Amniotic stem cell (primary cell): Measurements from ENCODE around the gene PDE9A.
"Not testable (repeated sequence)": the region's sequence is repeated elsewhere in the genome, so short reads cannot be mapped to it uniquely, and the experiment has no call there.

ENCODE experiments used
- DNase-seq: peaks from one replicate; lab custom pipeline; 2025; lab: John Stamatoyannopoulos, UW

The PDE9A gene

DNA sequence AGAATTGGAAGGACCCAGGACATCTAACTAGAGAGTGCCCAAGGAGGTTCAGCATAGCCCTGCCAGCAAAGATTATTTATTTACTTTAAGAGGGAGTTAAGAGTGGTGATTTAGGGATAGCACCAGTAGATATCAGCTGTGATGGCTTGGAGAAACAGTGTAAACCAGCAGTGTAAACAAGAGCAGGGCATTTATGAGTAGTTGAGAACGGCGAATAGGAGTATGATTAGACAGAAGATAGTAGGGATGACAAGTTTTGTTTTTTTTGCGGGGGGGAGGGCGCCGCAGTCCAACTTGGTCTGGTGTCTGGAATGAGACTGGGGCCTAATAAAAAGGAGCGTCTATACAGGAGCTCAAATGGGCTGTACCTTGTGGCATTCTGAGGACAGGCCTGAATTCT lies 148.2 kb downstream of the PDE9A start:
- DNase-seq = not testable (repeated sequence)

- DNase-seq = no peak
Measured at GRCh38 chr21:42806509-42807140, 153.2 kb downstream of the PDE9A start.

GRCh38 chr21:42807293-42807895 lies 154.0 kb downstream of the PDE9A start:
- DNase-seq = not testable (repeated sequence)

- DNase-seq = no peak
Measured at GRCh38 chr21:42807938-42808613, 154.7 kb downstream of the PDE9A start.

GRCh38 chr21:42809171-42809570 lies 155.8 kb downstream of the PDE9A start:
- no peak for DNase-seq

GRCh38 chr21:42809577-42810475 lies 156.4 kb downstream of the PDE9A start:
- DNase-seq = no peak

GRCh38 chr21:42811960-42812359 lies 158.5 kb downstream of the PDE9A start:
- DNase-seq = no peak

- DNase-seq = not testable (repeated sequence)
Measured at GRCh38 chr21:42812528-42813241, 159.3 kb downstream of the PDE9A start.

DNA sequence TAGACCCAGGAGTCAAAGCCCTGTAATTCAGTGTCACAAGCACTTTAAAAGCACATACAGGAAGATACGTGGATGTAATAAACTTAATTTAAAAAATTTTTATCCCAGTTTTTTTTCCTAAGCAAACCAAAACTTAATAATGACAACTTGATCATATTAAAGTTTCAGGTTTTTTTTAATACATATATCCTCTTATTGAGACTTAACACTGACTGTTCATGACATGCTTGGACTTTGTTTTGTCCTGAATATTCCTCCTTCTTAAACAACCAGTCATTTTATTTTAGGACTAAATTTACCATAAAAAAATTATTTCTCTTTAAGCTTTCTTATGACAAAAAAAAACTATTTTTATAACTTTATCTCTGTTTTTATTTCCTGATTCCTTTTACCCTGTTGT lies 161.8 kb downstream of the PDE9A start:
- DNase-seq = no peak

DNA sequence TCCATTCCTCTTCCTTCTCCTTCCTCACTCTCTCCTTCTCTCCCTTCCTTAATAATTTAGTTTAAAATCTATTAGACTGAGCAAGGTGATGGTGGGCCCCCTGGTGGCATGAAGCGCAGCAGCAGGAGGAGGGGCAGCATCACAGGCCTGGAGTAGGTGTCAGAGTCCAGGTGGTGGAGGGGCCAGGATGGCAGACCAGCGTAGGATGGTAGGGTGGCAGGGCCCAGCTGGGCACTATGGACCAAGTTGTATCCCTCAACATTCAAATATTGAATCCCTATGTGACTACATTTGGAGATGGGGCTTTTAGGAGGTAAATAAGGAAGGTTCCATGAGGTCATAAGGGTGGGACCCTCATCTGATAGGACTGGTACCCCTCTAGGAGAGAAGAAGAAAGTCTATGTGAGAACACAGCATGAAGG lies 164.9 kb downstream of the PDE9A start:
- DNase-seq = peak; percentile 39

DNA sequence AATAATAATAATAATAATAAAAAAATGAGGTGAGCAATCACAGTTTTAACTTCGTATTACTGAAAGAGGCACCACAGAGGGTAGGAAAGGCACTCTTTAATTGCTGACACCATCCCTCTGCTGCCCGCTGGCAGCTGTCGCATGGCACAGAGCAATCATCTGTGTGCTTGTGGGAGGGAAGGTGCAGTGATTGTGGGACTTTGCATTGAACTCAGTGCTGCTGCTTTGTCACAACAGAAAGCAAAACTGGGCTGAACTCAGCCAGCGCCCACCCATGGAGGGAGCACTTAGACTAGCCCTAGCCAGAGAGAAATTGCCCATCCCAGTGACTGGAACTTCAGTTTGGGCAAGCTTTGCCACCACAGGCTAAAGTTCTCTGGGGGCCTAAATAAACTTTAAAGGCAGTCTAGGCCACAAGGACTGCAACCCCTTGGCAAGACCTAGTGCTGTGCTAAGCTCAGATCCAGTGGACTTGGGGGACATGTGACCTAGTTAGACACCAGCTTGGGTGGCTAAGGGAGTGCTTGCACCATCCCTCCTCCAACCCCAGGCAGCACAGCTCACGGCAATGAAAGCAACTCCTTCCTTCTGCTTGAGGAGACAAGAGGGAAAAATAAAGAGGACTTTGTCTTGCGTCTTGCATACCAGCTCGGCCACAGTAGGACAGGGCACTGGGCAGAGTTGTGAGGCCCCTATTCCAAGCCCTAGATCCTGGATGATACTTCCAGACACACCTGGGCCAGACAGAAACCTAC lies 166.6 kb downstream of the PDE9A start:
- no peak for DNase-seq

DNA sequence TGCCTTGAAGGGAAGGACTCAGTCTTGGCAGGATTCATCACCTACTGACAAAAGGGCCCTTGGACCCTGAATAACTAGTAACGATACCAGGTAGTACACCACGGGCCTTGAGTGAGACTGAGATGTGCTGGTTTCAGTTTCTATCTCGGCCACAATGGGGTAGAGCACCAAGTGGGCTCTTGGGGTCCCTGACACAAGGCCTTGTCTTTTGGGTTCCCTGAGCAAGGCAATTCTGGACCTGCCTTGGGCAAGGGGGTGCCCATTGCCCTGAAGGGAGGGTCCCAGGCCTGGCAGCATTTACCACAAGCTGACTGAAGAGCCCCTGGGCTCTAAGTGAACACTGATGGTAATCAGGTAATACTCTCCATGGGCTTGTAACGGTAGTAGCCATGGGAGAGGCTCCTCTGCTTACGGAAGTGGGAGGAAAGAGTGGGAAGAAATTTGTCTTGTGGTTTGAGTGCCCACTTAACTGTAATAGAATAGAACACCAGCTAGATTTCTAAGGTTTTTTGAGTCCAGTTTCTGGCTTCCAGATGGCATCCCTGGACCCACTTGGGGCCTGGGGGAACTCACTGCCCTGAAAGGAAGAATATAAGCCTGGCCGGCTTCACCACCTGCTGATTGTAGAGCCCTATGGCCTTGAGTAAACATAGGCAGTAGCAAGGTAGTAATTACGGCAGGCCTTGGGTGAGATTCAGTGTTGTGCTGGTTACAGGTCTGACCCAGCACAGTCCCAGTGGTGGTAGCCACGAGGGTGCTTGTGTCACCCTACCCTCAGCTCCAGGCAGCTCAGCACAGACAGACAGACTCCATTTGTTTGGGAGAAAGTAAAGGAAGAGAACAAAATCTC lies 167.4 kb downstream of the PDE9A start:
- DNase-seq = no peak
